Hepatocyte (in vitro differentiated cells): ENCODE data around the gene IGFBP6. TPM values are rescaled to one million over a fixed set of nuclear protein-coding genes. Genes with fewer than 3 reads are reported as not detected.

Experiments
- DNase-seq: peaks from one replicate; pipeline ENCODE4 v3.0.0-alpha.2; 2016; ENCODE audit warnings: low spot score
- H2AFZ ChIP-seq: fragments of 200-600 bp; sonication (generic); 2 replicates; pipeline ENCODE4 v1.6.0; 2016; ENCODE audit warnings: antibody characterized with exemption, mild to moderate bottlenecking
- H3K27ac ChIP-seq: fragments of 200-600 bp; sonication (generic); 2 replicates; pipeline ENCODE4 v1.5.1; 2016; ENCODE audit warnings: mild to moderate bottlenecking
- H3K27me3 ChIP-seq: fragments of 200-600 bp; sonication (generic); 2 replicates; pipeline ENCODE4 v1.6.1; 2016
- H3K36me3 ChIP-seq: fragments of 200-600 bp; sonication (generic); replicated peaks from 2 replicates; pipeline ENCODE4 v1.5.1; 2016; ENCODE audit warnings: low read depth; ENCODE audit not compliant: insufficient read depth
- H3K4me1 ChIP-seq: fragments of 200-600 bp; sonication (generic); 2 replicates; pipeline ENCODE4 v1.5.1; 2016; ENCODE audit warnings: mild to moderate bottlenecking, moderate library complexity; ENCODE audit not compliant: insufficient read depth
- H3K4me2 ChIP-seq: fragments of 200-600 bp; sonication (generic); 2 replicates; pipeline ENCODE4 v1.6.0; 2016
- H3K4me3 ChIP-seq: fragments of 200-600 bp; sonication (generic); 2 replicates; pipeline ENCODE4 v1.5.1; 2016; ENCODE audit warnings: mild to moderate bottlenecking
- H3K79me2 ChIP-seq: fragments of 200-600 bp; sonication (generic); 2 replicates; pipeline ENCODE4 v1.6.0; 2017; ENCODE audit warnings: mild to moderate bottlenecking
- H3K9me2 ChIP-seq: fragments of 200-600 bp; sonication (generic); replicated peaks from 2 replicates; pipeline ENCODE4 v1.6.0; 2017; ENCODE audit warnings: mild to moderate bottlenecking; ENCODE audit not compliant: insufficient read depth
- H3K9me3 ChIP-seq: fragments of 200-600 bp; sonication (generic); 2 replicates; pipeline ENCODE4 v1.5.1; 2016; ENCODE audit warnings: low read depth, mild to moderate bottlenecking
- H4K20me1 ChIP-seq: fragments of 200-600 bp; sonication (generic); 2 replicates; pipeline ENCODE4 v1.6.0; 2016; ENCODE audit warnings: mild to moderate bottlenecking; ENCODE audit not compliant: insufficient read depth, poor library complexity, severe bottlenecking
- CTCF ChIP-seq: fragments of 200-600 bp; sonication (generic); IDR thresholded peaks from 2 replicates; pipeline ENCODE4 v1.5.1; 2016; ENCODE audit warnings: antibody characterized with exemption, mild to moderate bottlenecking; ENCODE audit not compliant: poor library complexity
- EZH2 ChIP-seq: fragments of 200-600 bp; sonication (generic); IDR thresholded peaks from 2 replicates; pipeline ENCODE4 v1.6.1; 2016; ENCODE audit warnings: antibody characterized with exemption, mild to moderate bottlenecking, borderline replicate concordance
- EZH2phosphoT487 ChIP-seq: fragments of 200-600 bp; sonication (generic); IDR thresholded peaks from one replicate; pipeline ENCODE4 v1.6.1; 2018; ENCODE audit warnings: antibody characterized with exemption, mild to moderate bottlenecking, low read depth, moderate library complexity; ENCODE audit not compliant: unreplicated experiment, severe bottlenecking
- WGBS: methylation state at CpG from one replicate; pipeline ENCODE4 v1.1.6; 2016; ENCODE audit warnings: low lambda C conversion rate; ENCODE audit errors: missing lambda C conversion rate; 5-methylcytosine and 5-hydroxymethylcytosine counted together
- polyA plus RNA-seq: library from polyadenylated mRNA; unstranded; fragments of >200 nt; fragmentation: Nextera tagmentation; extraction: Ambion mirVana; gene quantifications from 2 replicates; pipeline ENCODE4 v1.2.1, GENCODE V29; 2016
- total RNA-seq: library from RNA; depleted of rRNA; stranded (reverse); fragments of >200 nt; gene quantifications from 2 replicates; pipeline ENCODE4 v1.2.3, GENCODE V29; 2014

The IGFBP6 gene
- total and polyA plus RNA-seq, 2 experiments from 2014 or later: 25.1 to 86.0 TPM

GRCh38 chr12:53074999-53075370, 22.5 kb upstream of the IGFBP6 start:
- Histone ChIP-seq H3K4me3 (no peak overlapping the region), H2AFZ (no peak overlapping the region), H3K4me2 (no peak overlapping the region), H3K36me3 (no peaks in the 10 kb centered on the region), H3K27ac (no peak overlapping the region), H3K9me2 (no peaks in the 10 kb centered on the region), H3K27me3 (no peaks in the 10 kb centered on the region), H3K79me2 (peaks cover 12% of the 10 kb centered on the region), H3K9me3 (no peaks in the 10 kb centered on the region), H4K20me1 (no peaks in the 10 kb centered on the region), H3K4me1 (peaks cover 21% of the 10 kb centered on the region)
- no peak for TF ChIP-seq EZH2
- no peak for TF ChIP-seq EZH2phosphoT487
- TF ChIP-seq CTCF: no peak
- WGBS: 90% methylated on average over 3 of the region's 3 CpGs
- DNase-seq: no peak

- DNase-seq: no peak
- Histone ChIP-seq H3K27ac (no peak overlapping the region), H2AFZ (no peak overlapping the region), H4K20me1 (no peaks in the 10 kb centered on the region), H3K4me1 (peaks cover 27% of the 10 kb centered on the region), H3K4me3 (no peak overlapping the region), H3K36me3 (no peaks in the 10 kb centered on the region), H3K4me2 (no peak overlapping the region), H3K27me3 (no peaks in the 10 kb centered on the region), H3K9me3 (no peaks in the 10 kb centered on the region), H3K9me2 (no peaks in the 10 kb centered on the region), H3K79me2 (peaks cover 12% of the 10 kb centered on the region)
- TF ChIP-seq CTCF (no peak), EZH2 (no peak), EZH2phosphoT487 (no peak)
- WGBS: 96% methylated on average over 3 of the region's 3 CpGs
These were observed 21.0 kb upstream of the IGFBP6 start for GRCh38 chr12:53076461-53076860.

- H3K4me2 ChIP-seq: no peak overlapping the region
- H3K79me2 ChIP-seq: peaks cover 12% of the 10 kb centered on the region
- no peaks in the 10 kb centered on the region for H3K9me2 ChIP-seq
- DNase-seq: no peak
- no peak overlapping the region for H2AFZ ChIP-seq
- H3K27ac ChIP-seq: no peak overlapping the region
- WGBS: 87% methylated on average over 8 of the region's 8 CpGs
- TF ChIP-seq EZH2: no peak
- TF ChIP-seq CTCF: no peak
- no peak for TF ChIP-seq EZH2phosphoT487
- H4K20me1 ChIP-seq: no peaks in the 10 kb centered on the region
- H3K9me3 ChIP-seq: no peaks in the 10 kb centered on the region
- H3K4me1 ChIP-seq: peaks cover 21% of the 10 kb centered on the region
- H3K4me3 ChIP-seq: no peak overlapping the region
- H3K36me3 ChIP-seq: no peaks in the 10 kb centered on the region
- no peaks in the 10 kb centered on the region for H3K27me3 ChIP-seq
These were observed 20.4 kb upstream of the IGFBP6 start for GRCh38 chr12:53077030-53077429.
